Type B pancreatic cell (in vitro differentiated cells): ENCODE results near the gene KRTAP13-2. TPM values are rescaled to one million over a fixed set of nuclear protein-coding genes. Genes with fewer than 3 reads are reported as not detected.

Experiments
- DNase-seq: peaks from one replicate; pipeline ENCODE4 v3.0.0; 2021; ENCODE audit warnings: mixed read lengths; ENCODE audit not compliant: unreplicated experiment; ENCODE audit errors: extremely low spot score
- H3K27ac Mint-ChIP-seq: 2 replicates; pipeline ENCODE4 v1.8.0; 2021; ENCODE audit warnings: mild to moderate bottlenecking, mixed read lengths
- H3K27me3 Mint-ChIP-seq: 2 replicates; pipeline ENCODE4 v1.8.0; 2021; ENCODE audit warnings: mixed read lengths
- H3K36me3 Mint-ChIP-seq: 2 replicates; pipeline ENCODE4 v1.8.0; 2021; ENCODE audit warnings: mixed read lengths
- H3K4me1 Mint-ChIP-seq: one replicate; pipeline ENCODE4 v1.8.0; 2021; ENCODE audit warnings: mixed read lengths; ENCODE audit not compliant: unreplicated experiment
- H3K4me3 Mint-ChIP-seq: 2 replicates; pipeline ENCODE4 v1.8.0; 2021; ENCODE audit warnings: mild to moderate bottlenecking, mixed read lengths
- H3K9me3 Mint-ChIP-seq: 2 replicates; pipeline ENCODE4 v1.8.0; 2021; ENCODE audit warnings: mixed read lengths
- microRNA-seq: library from miRNA; unstranded; fragments of <30 nt; microRNA quantifications from one replicate; pipeline ENCODE4, GENCODE V29; 2020
- total RNA-seq: library from RNA; stranded (reverse); gene quantifications from 2 replicates; pipeline ENCODE4 v1.2.1, GENCODE V29; 2021; ENCODE audit warnings: low replicate concordance
- TF ChIP-seq, protein P1 (sequence below): fragments of 200-600 bp; sonication (generic); conservative IDR thresholded peaks from 2 replicates; pipeline ENCODE4 v1.5.0; 2021; ENCODE audit warnings: antibody characterized with exemption, mild to moderate bottlenecking

The KRTAP13-2 gene
- total RNA-seq, 1 donor from 2014 or later = not detected

DNA sequence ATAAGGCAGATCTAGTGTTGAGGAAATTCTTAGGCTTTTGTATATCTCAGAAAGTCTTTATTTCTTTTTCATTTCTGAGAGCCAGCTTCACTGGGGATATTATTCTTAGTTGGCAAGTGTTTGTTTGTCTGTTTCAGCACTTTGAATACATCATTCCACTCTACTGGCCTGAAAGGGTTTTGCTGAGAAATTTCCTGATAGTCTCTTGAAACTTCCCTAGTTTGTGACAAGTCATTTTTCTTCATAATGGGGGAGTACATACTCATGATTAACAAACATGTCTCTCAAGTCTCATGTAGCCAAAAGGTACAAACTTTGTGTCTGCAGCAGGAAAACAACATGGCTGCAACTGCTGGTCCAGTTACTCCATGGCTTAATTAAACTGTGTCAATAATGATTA, 45.7 kb downstream of the KRTAP13-2 start:
- Mint-ChIP-seq H3K27ac (no peak overlapping the region), H3K4me3 (no peak overlapping the region), H3K27me3 (no peaks in the 10 kb centered on the region), H3K9me3 (no peaks in the 10 kb centered on the region), H3K36me3 (no peaks in the 10 kb centered on the region), H3K4me1 (no peaks in the 10 kb centered on the region)
- no peak for DNase-seq
- TF ChIP-seq, protein P1, sequence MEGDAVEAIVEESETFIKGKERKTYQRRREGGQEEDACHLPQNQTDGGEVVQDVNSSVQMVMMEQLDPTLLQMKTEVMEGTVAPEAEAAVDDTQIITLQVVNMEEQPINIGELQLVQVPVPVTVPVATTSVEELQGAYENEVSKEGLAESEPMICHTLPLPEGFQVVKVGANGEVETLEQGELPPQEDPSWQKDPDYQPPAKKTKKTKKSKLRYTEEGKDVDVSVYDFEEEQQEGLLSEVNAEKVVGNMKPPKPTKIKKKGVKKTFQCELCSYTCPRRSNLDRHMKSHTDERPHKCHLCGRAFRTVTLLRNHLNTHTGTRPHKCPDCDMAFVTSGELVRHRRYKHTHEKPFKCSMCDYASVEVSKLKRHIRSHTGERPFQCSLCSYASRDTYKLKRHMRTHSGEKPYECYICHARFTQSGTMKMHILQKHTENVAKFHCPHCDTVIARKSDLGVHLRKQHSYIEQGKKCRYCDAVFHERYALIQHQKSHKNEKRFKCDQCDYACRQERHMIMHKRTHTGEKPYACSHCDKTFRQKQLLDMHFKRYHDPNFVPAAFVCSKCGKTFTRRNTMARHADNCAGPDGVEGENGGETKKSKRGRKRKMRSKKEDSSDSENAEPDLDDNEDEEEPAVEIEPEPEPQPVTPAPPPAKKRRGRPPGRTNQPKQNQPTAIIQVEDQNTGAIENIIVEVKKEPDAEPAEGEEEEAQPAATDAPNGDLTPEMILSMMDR = no peak

Small RNAs within 50 kb of the gene (microRNA-seq; reads per million reads assigned to microRNA genes)
- gene MIR4327 = not detected

Other genes with a start within 250 kb of the KRTAP13-2 start
- gene CLDN17, start 205.5 kb downstream of the KRTAP13-2 start, total RNA-seq = not detected in 2 replicates
- 2.5 and 12.4 TPM in 2 replicates for gene CLDN8, start 156.2 kb downstream of the KRTAP13-2 start, total RNA-seq
- not detected in 2 replicates for gene KRTAP24-1, start 89.3 kb downstream of the KRTAP13-2 start, total RNA-seq
- gene KRTAP25-1, start 82.8 kb downstream of the KRTAP13-2 start, total RNA-seq = not detected in 2 replicates
- not detected in 2 replicates for gene KRTAP26-1, start 52.0 kb downstream of the KRTAP13-2 start, total RNA-seq
- gene KRTAP27-1, start 34.6 kb downstream of the KRTAP13-2 start, total RNA-seq = not detected in 2 replicates
- not detected in 2 replicates for gene KRTAP23-1, start 23.7 kb downstream of the KRTAP13-2 start, total RNA-seq
- not detected in 2 replicates for gene KRTAP13-1, start 23.8 kb upstream of the KRTAP13-2 start, total RNA-seq
- gene KRTAP13-3, start 53.7 kb upstream of the KRTAP13-2 start, total RNA-seq = not detected in 2 replicates
- not detected in 2 replicates for gene KRTAP13-4, start 57.9 kb upstream of the KRTAP13-2 start, total RNA-seq
- not detected in 2 replicates for gene KRTAP15-1, start 68.0 kb upstream of the KRTAP13-2 start, total RNA-seq
- gene KRTAP19-1, start 108.1 kb upstream of the KRTAP13-2 start, total RNA-seq = 1.0 and 1.1 TPM in 2 replicates
- not detected in 2 replicates for gene KRTAP19-2, start 115.2 kb upstream of the KRTAP13-2 start, total RNA-seq
- not detected in 2 replicates for gene KRTAP19-3, start 119.7 kb upstream of the KRTAP13-2 start, total RNA-seq
- gene KRTAP19-4, start 124.9 kb upstream of the KRTAP13-2 start, total RNA-seq = not detected in 2 replicates
- not detected in 2 replicates for gene KRTAP19-5, start 129.9 kb upstream of the KRTAP13-2 start, total RNA-seq
- not detected in 2 replicates for gene KRTAP19-6, start 169.6 kb upstream of the KRTAP13-2 start, total RNA-seq
- gene KRTAP19-7, start 189.0 kb upstream of the KRTAP13-2 start, total RNA-seq = not detected in 2 replicates
- gene KRTAP22-2, start 218.1 kb upstream of the KRTAP13-2 start, total RNA-seq = not detected in 2 replicates
- gene KRTAP6-3, start 220.2 kb upstream of the KRTAP13-2 start, total RNA-seq = not detected in 2 replicates
- not detected in 2 replicates for gene KRTAP6-2, start 226.6 kb upstream of the KRTAP13-2 start, total RNA-seq
- gene KRTAP22-1, start 228.8 kb upstream of the KRTAP13-2 start, total RNA-seq = not detected in 2 replicates
- gene KRTAP6-1, start 241.7 kb upstream of the KRTAP13-2 start, total RNA-seq = not detected in 2 replicates
- not detected in 2 replicates for gene KRTAP20-1, start 244.2 kb upstream of the KRTAP13-2 start, total RNA-seq
- gene KRTAP20-4, start 248.4 kb upstream of the KRTAP13-2 start, total RNA-seq = not detected in 2 replicates